Measurements from ENCODE around the gene SPTBN5.
"Not testable (repeated sequence)": the region's sequence is repeated elsewhere in the genome, so short reads cannot be mapped to it uniquely, and the experiment has no call there.

SPTBN5 gene

GRCh38 chr15:41841131-41841530 is 52.7 kb downstream of the SPTBN5 start:
- FAIRE-seq = no peak

GRCh38 chr15:41840673-41841072 is 53.2 kb downstream of the SPTBN5 start:
- no peak for FAIRE-seq

- no peak for FAIRE-seq
These were observed 53.9 kb downstream of the SPTBN5 start for GRCh38 chr15:41839781-41840491.

- FAIRE-seq = no peak
These were observed 55.4 kb downstream of the SPTBN5 start, which contains the start of gene PLA2G4B for GRCh38 chr15:41838400-41838897. PLA2G4B (plus strand) TSS chr15:41838847; CDS start chr15:41838914, 67 bp downstream.

GRCh38 chr15:41836713-41837454 is 57.0 kb downstream of the SPTBN5 start:
- no peak for FAIRE-seq

- no peak for FAIRE-seq
These were observed 57.8 kb downstream of the SPTBN5 start for GRCh38 chr15:41836073-41836472.

- no peak for FAIRE-seq
These were observed 59.8 kb downstream of the SPTBN5 start for GRCh38 chr15:41834096-41834495.

GRCh38 chr15:41832875-41833274 is 61.0 kb downstream of the SPTBN5 start:
- FAIRE-seq = no peak

- FAIRE-seq = no peak
These were observed 61.6 kb downstream of the SPTBN5 start for GRCh38 chr15:41832208-41832607.

GRCh38 chr15:41831291-41831690 is 62.6 kb downstream of the SPTBN5 start:
- not testable (repeated sequence) for FAIRE-seq

GRCh38 chr15:41829959-41830646 is 63.8 kb downstream of the SPTBN5 start:
- FAIRE-seq = no peak

- FAIRE-seq = no peak
These were observed 65.1 kb downstream of the SPTBN5 start for GRCh38 chr15:41828807-41829141.

- no peak for FAIRE-seq
These were observed 65.7 kb downstream of the SPTBN5 start, which contains the start of gene JMJD7 for GRCh38 chr15:41827880-41828806. JMJD7 (plus strand) TSS chr15:41828092; CDS start chr15:41828125, 33 bp downstream.

GRCh38 chr15:41827290-41827879 is 66.5 kb downstream of the SPTBN5 start:
- FAIRE-seq = no peak

GRCh38 chr15:41825572-41826535 is 68.0 kb downstream of the SPTBN5 start:
- no peak for FAIRE-seq

GRCh38 chr15:41825145-41825544 is 68.7 kb downstream of the SPTBN5 start:
- FAIRE-seq = no peak

- FAIRE-seq = no peak
These were observed 69.6 kb downstream of the SPTBN5 start for GRCh38 chr15:41824062-41824745.

- no peak for FAIRE-seq
These were observed 70.4 kb downstream of the SPTBN5 start for GRCh38 chr15:41823502-41823901.

GRCh38 chr15:41822957-41823356 is 70.9 kb downstream of the SPTBN5 start:
- no peak for FAIRE-seq

- FAIRE-seq = no peak
These were observed 71.4 kb downstream of the SPTBN5 start for GRCh38 chr15:41822471-41822870.
